Stimulated activated CD8-positive, alpha-beta memory T cell treated with anti-CD3 and anti-CD28 coated beads, Interleukin-12 subunit alpha, Interleukin-12 subunit beta, amount 100 ng/mL, for 24 hours (primary cell): ENCODE results near the gene ZZZ3.
"Not testable (repeated sequence)": the region's sequence is repeated elsewhere in the genome, so short reads cannot be mapped to it uniquely, and the experiment has no call there.

ENCODE experiments used
- DNase-seq: peaks from one replicate; pipeline ENCODE4 v3.0.0-alpha.2; 2020; ENCODE audit errors: extremely low read depth

The ZZZ3 gene

GRCh38 chr1:77670330-77670729 is 12.1 kb downstream of the ZZZ3 start:
- DNase-seq = no peak

GRCh38 chr1:77668924-77669449 is 13.5 kb downstream of the ZZZ3 start:
- no peak for DNase-seq

- DNase-seq = no peak
These were observed 17.4 kb downstream of the ZZZ3 start for GRCh38 chr1:77664939-77665516.

GRCh38 chr1:77661696-77662095 is 20.8 kb downstream of the ZZZ3 start:
- DNase-seq = no peak

- DNase-seq = no peak
These were observed 22.4 kb downstream of the ZZZ3 start for GRCh38 chr1:77659879-77660593.

- no peak for DNase-seq
These were observed 24.2 kb downstream of the ZZZ3 start for GRCh38 chr1:77658271-77658670.

- no peak for DNase-seq
These were observed 27.0 kb downstream of the ZZZ3 start for GRCh38 chr1:77655431-77655974.

- DNase-seq = no peak
These were observed 29.4 kb downstream of the ZZZ3 start for GRCh38 chr1:77652970-77653516.

- no peak for DNase-seq
These were observed 30.2 kb downstream of the ZZZ3 start for GRCh38 chr1:77652268-77652667.

- no peak for DNase-seq
These were observed 33.3 kb downstream of the ZZZ3 start for GRCh38 chr1:77649127-77649526.

- not testable (repeated sequence) for DNase-seq
These were observed 36.2 kb downstream of the ZZZ3 start for GRCh38 chr1:77646224-77646623.

- no peak for DNase-seq
These were observed 39.0 kb downstream of the ZZZ3 start for GRCh38 chr1:77643456-77643855.

- DNase-seq = no peak
These were observed 39.5 kb downstream of the ZZZ3 start for GRCh38 chr1:77642941-77643340.

- no peak for DNase-seq
These were observed 40.3 kb downstream of the ZZZ3 start for GRCh38 chr1:77642196-77642595.

GRCh38 chr1:77639557-77640069 is 42.8 kb downstream of the ZZZ3 start:
- DNase-seq = no peak

GRCh38 chr1:77639056-77639455 is 43.4 kb downstream of the ZZZ3 start:
- DNase-seq = no peak

GRCh38 chr1:77636864-77637263 is 45.6 kb downstream of the ZZZ3 start:
- DNase-seq = no peak
